Spleen (tissue), 7 donors: Measurements from ENCODE around the gene ANKS3.

Source experiments
- POLR2AphosphoS5 ChIP-seq, 3 donors: sonication (generic); formaldehyde crosslinking; IDR thresholded peaks; one replicate each; pipeline ENCODE4 v1.5.1; 2017; ENCODE audit warnings: antibody characterized with exemption in 3 of 3
- TF ChIP-seq, protein P1 (sequence below), 11 experiments: fragments of 200-600 bp in 7 of 11; fragments of 450-650 bp in 4 of 11; sonication (generic) in 4 of 11; IDR thresholded peaks in 8 of 11; conservative IDR thresholded peaks in 3 of 11; 1 replicate in 7 of 11; 2 replicates in 4 of 11; pipeline versions ENCODE4 v1.4.0 to v1.8.0; 2016 to 2021; ENCODE audit warnings: antibody characterized with exemption in 11 of 11, inconsistent platforms in 4 of 11, mild to moderate bottlenecking in 1 of 11
- donor health status: DM: no; HTN: no; CAD: no; lungs with moderate emphysema.
- donor health status: DM: no; HTN: no; CAD: no.
- donor health status: DM: no; HTN: no; CAD: no.

GRCh38 chr16:4704913-4705312, 29.2 kb downstream of the ANKS3 start:
- TF ChIP-seq, protein P1, sequence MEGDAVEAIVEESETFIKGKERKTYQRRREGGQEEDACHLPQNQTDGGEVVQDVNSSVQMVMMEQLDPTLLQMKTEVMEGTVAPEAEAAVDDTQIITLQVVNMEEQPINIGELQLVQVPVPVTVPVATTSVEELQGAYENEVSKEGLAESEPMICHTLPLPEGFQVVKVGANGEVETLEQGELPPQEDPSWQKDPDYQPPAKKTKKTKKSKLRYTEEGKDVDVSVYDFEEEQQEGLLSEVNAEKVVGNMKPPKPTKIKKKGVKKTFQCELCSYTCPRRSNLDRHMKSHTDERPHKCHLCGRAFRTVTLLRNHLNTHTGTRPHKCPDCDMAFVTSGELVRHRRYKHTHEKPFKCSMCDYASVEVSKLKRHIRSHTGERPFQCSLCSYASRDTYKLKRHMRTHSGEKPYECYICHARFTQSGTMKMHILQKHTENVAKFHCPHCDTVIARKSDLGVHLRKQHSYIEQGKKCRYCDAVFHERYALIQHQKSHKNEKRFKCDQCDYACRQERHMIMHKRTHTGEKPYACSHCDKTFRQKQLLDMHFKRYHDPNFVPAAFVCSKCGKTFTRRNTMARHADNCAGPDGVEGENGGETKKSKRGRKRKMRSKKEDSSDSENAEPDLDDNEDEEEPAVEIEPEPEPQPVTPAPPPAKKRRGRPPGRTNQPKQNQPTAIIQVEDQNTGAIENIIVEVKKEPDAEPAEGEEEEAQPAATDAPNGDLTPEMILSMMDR (IDR thresholded peaks at IDR 0.05 in 8 of 11, conservative IDR thresholded peaks at IDR 0.05 in 3 of 11): no peak
- TF ChIP-seq POLR2AphosphoS5 (IDR thresholded peaks at IDR 0.05): peak in 1 of 3 donors; percentile 16
